ENCODE results near the gene SAMD10. TPM values are rescaled to one million over a fixed set of nuclear protein-coding genes. Genes with fewer than 3 reads are reported as not detected.
A peak's percentile ranks its signal among the peaks of the same experiment; 100 is the strongest.

The SAMD10 gene
- polyA plus RNA-seq, 6 donors from 2014 or later, result 2.0 to 7.1 (median 5.8) TPM

DNA sequence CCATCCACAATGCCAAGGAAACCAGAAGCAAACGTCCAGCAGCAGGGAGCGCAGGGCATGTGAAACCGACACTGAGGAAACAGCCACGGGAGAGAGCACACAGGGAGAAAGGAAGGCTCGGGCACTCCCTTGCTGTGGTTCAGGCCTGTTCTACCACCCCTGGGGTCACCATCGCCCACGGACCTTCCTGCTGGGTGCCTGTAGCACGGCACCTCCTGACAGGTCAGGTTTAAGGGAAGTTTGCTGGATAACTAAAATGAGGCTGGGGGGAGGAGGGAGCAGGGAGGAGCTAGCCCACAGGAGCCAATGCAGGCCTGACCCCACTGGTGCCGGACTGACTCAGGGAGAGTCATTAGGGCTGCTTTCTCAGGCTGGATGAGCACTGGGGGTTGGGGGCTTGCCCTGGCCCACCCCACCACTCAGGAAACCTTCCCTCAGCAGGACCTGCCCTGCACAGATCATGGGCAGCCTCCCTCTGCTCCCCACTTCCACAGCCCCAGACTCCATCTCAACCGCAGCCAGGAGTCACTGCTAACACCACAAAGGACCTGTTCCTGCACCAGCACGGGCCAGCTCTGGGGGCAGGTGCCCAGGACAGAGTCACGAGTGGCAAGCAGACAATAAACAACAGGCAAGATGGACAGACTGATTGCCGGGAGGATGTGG, 25.5 kb downstream of the SAMD10 start:
- DNase-seq (no peak), ATAC-seq (ENCODE audit: low read depth in 2 of 2) (no peak)
- peak overlapping the region; percentile 49 to 88 (median 78) for H3K4me3 Mint-ChIP-seq
- peak overlapping the region in 4 of 6 donors; percentile 72 to 93 (median 79) for H3K27ac Mint-ChIP-seq
- no peaks in the 10 kb centered on the region for H3K36me3 Mint-ChIP-seq
- H3K27me3 Mint-ChIP-seq, result no peaks in the 10 kb centered on the region
- peaks cover 27 to 49% (median 47%) of the 10 kb centered on the region in 3 donors for H3K4me1 Mint-ChIP-seq
- no peaks in the 10 kb centered on the region for H3K9me3 Mint-ChIP-seq

DNA sequence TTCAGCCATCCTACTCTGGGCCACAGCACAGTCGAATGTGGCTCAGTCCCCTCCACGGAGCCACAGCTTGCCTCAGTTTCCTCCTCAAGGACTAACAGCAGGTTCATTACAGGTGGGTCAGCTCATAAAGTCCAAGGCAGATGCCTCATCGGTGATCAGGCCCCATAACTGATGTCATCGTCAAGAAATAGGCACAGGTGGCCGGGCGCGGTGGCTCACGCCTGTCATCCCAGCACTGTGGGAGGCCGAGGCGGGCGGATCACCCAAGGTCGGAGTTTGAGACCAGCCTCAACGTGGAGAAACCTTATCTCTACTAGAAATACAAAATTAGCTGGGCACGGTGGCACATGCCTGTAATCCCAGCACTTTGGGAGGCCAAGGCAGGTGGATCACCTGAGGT, 26.7 kb downstream of the SAMD10 start:
- Mint-ChIP-seq H3K9me3 (no peaks in the 10 kb centered on the region), H3K4me1 (peaks cover 38 to 57% (median 56%) of the 10 kb centered on the region in 3 donors), H3K27me3 (no peaks in the 10 kb centered on the region), H3K4me3 (peak overlapping the region in 6 of 8 donors; percentile 32 to 85 (median 52)), H3K36me3 (no peaks in the 10 kb centered on the region), H3K27ac (peak overlapping the region in 3 of 6 donors; percentile 24 to 80 (median 79))
- DNase-seq (no peak), ATAC-seq (ENCODE audit: low read depth in 2 of 2) (no peak)

- Mint-ChIP-seq H3K36me3 (no peaks in the 10 kb centered on the region), H3K9me3 (no peaks in the 10 kb centered on the region), H3K4me1 (peaks cover 42 to 61% (median 58%) of the 10 kb centered on the region in 3 donors), H3K4me3 (peak overlapping the region in 1 of 8 donors; percentile 7), H3K27ac (peak overlapping the region in 1 of 6 donors; percentile 80), H3K27me3 (no peaks in the 10 kb centered on the region)
- ATAC-seq (ENCODE audit: low read depth in 2 of 2), result no peak
- no peak for DNase-seq
Observed at GRCh38 chr20:63952210-63952535, 27.3 kb downstream of the SAMD10 start.

GRCh38 chr20:63951398-63952209, 27.8 kb downstream of the SAMD10 start:
- peak overlapping the region in 4 of 8 donors; percentile 7 to 74 (median 42) for H3K4me3 Mint-ChIP-seq
- no peaks in the 10 kb centered on the region for H3K9me3 Mint-ChIP-seq
- DNase-seq (no peak), ATAC-seq (ENCODE audit: low read depth in 2 of 2) (no peak)
- no peaks in the 10 kb centered on the region for H3K27me3 Mint-ChIP-seq
- H3K36me3 Mint-ChIP-seq, result no peaks in the 10 kb centered on the region
- H3K27ac Mint-ChIP-seq, result peak overlapping the region in 1 of 6 donors; percentile 78
- H3K4me1 Mint-ChIP-seq, result peaks cover 44 to 66% (median 60%) of the 10 kb centered on the region in 3 donors

GRCh38 chr20:63950701-63951397, 28.6 kb downstream of the SAMD10 start:
- Mint-ChIP-seq H3K27me3 (no peaks in the 10 kb centered on the region), H3K36me3 (no peaks in the 10 kb centered on the region), H3K4me3 (peak overlapping the region in 3 of 8 donors; percentile 25 to 56 (median 27)), H3K27ac (peak overlapping the region in 1 of 6 donors; percentile 19), H3K9me3 (no peaks in the 10 kb centered on the region), H3K4me1 (peaks cover 44 to 66% (median 60%) of the 10 kb centered on the region in 3 donors)
- DNase-seq, result no peak
- no peak for ATAC-seq (ENCODE audit: low read depth in 2 of 2)

- peak; percentile 58 for DNase-seq
- ATAC-seq (ENCODE audit: low read depth in 2 of 2), result peak; percentile 40 to 65
- no peaks in the 10 kb centered on the region for H3K9me3 Mint-ChIP-seq
- no peaks in the 10 kb centered on the region for H3K27me3 Mint-ChIP-seq
- H3K27ac Mint-ChIP-seq, result peak overlapping the region in 5 of 6 donors; percentile 66 to 99 (median 96)
- peaks cover 29 to 46% (median 43%) of the 10 kb centered on the region in 3 donors for H3K4me1 Mint-ChIP-seq
- H3K4me3 Mint-ChIP-seq, result peak overlapping the region; percentile 68 to 90 (median 84)
- no peaks in the 10 kb centered on the region for H3K36me3 Mint-ChIP-seq
Observed at GRCh38 chr20:63947638-63948456, 31.6 kb downstream of the SAMD10 start.

GRCh38 chr20:63946986-63947637, 32.3 kb downstream of the SAMD10 start:
- H3K27ac Mint-ChIP-seq, result peak overlapping the region in 3 of 6 donors; percentile 66 to 99 (median 90)
- ATAC-seq (ENCODE audit: low read depth in 2 of 2) (no peak), DNase-seq (no peak)
- peaks cover 29 to 46% (median 42%) of the 10 kb centered on the region in 3 donors for H3K4me1 Mint-ChIP-seq
- no peaks in the 10 kb centered on the region for H3K9me3 Mint-ChIP-seq
- no peaks in the 10 kb centered on the region for H3K27me3 Mint-ChIP-seq
- peak overlapping the region in 6 of 8 donors; percentile 64 to 90 (median 84) for H3K4me3 Mint-ChIP-seq
- no peaks in the 10 kb centered on the region for H3K36me3 Mint-ChIP-seq

DNA sequence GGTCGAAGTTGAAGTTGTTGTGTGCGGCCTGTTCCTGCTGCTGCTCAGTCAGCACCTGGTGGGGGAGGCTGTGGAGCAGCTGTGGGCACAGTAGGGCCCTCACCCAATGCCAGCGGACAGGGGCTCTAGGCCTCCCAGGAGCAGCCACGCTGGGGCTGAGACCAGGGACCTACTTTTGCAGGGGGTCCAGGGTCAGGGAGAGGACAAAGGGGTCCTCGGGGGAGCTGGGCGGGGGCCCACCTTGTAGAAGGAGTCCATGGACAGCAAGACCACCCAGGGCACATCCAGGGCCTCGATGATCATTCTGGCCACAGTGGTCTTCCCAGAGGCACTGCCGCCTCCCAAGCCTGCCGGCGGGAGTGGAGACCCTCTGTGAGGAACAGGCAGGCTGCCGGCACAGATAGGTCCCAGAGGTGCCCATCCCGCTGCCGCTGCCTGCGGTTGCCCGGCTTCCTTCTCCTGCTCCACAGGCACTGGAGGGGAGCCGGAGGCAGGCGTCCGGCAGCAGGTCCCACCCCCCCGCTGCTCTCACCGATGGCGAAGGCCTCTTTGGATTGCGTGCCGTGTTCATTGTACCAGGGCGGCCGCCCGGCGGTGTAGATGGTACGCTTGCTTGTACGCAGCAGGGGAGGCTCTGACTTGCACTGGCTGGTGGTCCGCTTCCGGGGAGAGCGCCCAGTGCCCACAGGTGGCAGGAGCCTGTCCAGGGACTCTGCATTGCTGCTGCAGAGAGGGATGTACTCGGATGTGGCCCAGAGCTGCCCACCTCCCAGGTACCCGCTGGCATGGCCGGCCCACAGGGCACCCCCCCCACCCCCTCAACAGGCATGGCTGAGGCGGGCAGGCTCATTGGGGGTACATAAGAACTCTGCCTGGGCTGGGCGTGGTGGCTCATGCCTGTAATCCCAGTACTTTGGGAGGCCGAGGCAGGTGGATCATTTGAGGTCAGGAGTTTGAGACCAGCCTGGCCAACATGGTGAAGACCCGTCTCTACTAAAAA, 33.2 kb downstream of the SAMD10 start:
- Mint-ChIP-seq H3K4me3 (peak overlapping the region in 1 of 8 donors; percentile 64), H3K27ac (no peak overlapping the region), H3K27me3 (no peaks in the 10 kb centered on the region), H3K4me1 (peaks cover 34 to 46% (median 42%) of the 10 kb centered on the region in 3 donors), H3K36me3 (no peaks in the 10 kb centered on the region), H3K9me3 (peaks cover 0 to 4% (median 0%) of the 10 kb centered on the region in 7 donors)
- DNase-seq (no peak), ATAC-seq (ENCODE audit: low read depth in 2 of 2) (no peak)

DNA sequence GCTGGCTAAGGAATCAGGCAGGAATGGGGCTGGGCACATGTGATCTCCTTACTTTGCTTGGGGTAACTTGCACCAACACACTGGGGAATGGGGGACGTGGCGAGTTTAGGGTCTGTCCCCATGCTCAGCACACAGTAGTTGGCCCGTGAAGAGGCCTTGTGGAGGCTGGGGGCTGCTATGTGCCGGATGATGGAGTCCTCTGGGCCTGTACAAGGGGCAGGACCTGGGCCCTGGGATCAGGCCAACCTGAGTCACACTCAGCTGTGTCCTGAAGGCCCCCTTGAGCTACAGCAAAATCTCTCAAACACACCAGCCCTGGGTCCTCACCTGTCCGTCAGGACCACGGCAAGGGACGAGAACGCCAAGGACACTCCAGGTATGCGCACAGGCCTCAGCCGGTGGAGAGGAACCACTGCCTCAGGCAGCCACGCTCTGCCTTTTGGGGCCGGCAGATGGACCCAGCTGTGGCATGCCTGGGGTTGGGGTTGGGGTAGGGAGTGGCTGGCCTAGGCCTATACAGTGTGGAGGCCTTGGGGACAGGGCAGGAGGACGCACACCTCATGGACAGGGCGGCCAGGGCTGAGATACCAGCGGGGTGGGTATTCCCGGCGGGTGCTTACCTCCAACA, 34.3 kb downstream of the SAMD10 start:
- Mint-ChIP-seq H3K4me3 (peak overlapping the region in 1 of 8 donors; percentile 57), H3K4me1 (peaks cover 37 to 49% (median 45%) of the 10 kb centered on the region in 3 donors), H3K36me3 (no peaks in the 10 kb centered on the region), H3K27me3 (no peaks in the 10 kb centered on the region), H3K9me3 (peaks cover 0 to 4% (median 0%) of the 10 kb centered on the region in 7 donors), H3K27ac (no peak overlapping the region)
- DNase-seq (no peak), ATAC-seq (ENCODE audit: low read depth in 2 of 2) (no peak)

DNA sequence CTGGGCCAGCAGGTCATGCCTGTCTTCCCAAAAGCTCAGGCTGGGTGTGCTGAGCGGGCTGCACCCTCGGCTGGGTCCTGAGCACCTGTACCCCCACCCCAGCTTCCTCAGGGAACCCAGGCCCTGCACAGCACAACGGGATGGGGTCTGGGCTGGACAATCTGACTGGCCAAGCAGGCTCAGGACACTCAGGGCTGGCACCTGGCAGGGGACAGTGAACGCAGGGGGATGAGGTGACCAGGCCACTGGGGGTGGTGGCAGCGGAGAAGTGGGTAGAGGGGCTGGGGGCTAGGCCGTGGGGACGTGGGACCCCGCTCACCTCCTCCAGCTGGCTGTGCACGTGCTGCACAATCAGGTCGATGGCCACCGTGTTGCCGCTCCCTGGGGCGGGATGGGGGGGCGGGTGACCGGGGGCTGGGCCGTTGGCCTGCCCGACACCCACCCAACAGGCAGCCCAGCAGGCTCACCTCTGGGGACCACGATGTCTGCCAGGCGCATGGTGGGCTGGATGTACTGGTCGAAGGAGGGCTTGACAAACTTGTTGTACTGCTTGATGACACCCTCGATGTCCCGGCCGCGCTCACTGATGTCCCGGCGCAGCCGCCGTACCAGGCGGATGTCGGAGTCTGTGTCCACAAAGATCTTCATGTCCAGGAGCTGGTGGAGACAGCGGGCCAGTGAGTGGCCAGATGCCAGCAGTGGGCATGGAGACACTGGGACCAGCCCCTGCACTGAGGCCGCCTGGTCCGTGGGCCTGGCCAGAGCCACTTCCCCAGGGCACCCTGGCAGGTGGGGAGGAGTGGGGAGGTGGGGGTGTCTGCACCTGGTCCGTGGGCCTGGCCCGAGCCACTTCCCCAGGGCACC, 35.1 kb downstream of the SAMD10 start:
- no peak for DNase-seq
- Mint-ChIP-seq H3K27me3 (no peaks in the 10 kb centered on the region), H3K27ac (no peak overlapping the region), H3K4me3 (no peak overlapping the region), H3K4me1 (peaks cover 36 to 44% (median 37%) of the 10 kb centered on the region in 3 donors), H3K36me3 (no peaks in the 10 kb centered on the region), H3K9me3 (peaks cover 0 to 4% (median 0%) of the 10 kb centered on the region in 7 donors)
- no peak for ATAC-seq (ENCODE audit: low read depth in 2 of 2)
